Liver (tissue), 9 donors: ENCODE data around the gene SLC38A10. TPM values are rescaled to one million over a fixed set of nuclear protein-coding genes. Genes with fewer than 3 reads are reported as not detected.

Experiments used
- DNase-seq: peaks from one replicate; pipeline ENCODE4 v3.0.0-alpha.2; 2017; ENCODE audit warnings: low spot score
- H3K27ac ChIP-seq, 2 donors: one replicate each; pipeline ENCODE4 v1.7.0; 2013; ENCODE audit warnings: inconsistent platforms in 2 of 2, low read length in 2 of 2, control low read depth in 1 of 2, low read depth in 1 of 2, mild to moderate bottlenecking in 1 of 2
- H3K27me3 ChIP-seq, 4 donors: one replicate each; pipeline versions ENCODE4 v1.6.1 to v1.7.0; 2013; ENCODE audit warnings: low read length in 3 of 4, inconsistent platforms in 1 of 4, mild to moderate bottlenecking in 1 of 4, moderate library complexity in 1 of 4; ENCODE audit not compliant: control insufficient read depth in 4 of 4, insufficient read depth in 4 of 4
- H3K36me3 ChIP-seq, 4 donors: one replicate each; pipeline versions ENCODE4 v1.6.1 to v1.7.0; 2013; ENCODE audit warnings: low read length in 3 of 4, mild to moderate bottlenecking in 3 of 4, low read depth in 1 of 4, moderate library complexity in 1 of 4; ENCODE audit not compliant: control insufficient read depth in 4 of 4, insufficient read depth in 3 of 4
- H3K4me1 ChIP-seq, 4 donors: one replicate each; pipeline versions ENCODE4 v1.6.1 to v1.7.0; 2013; ENCODE audit warnings: low read length in 3 of 4, mild to moderate bottlenecking in 3 of 4, moderate library complexity in 1 of 4; ENCODE audit not compliant: control insufficient read depth in 4 of 4, insufficient read depth in 4 of 4
- H3K4me3 ChIP-seq, 3 donors: one replicate each; pipeline versions ENCODE4 v1.6.1 to v1.7.0; 2013; ENCODE audit warnings: low read length in 3 of 3, control low read depth in 1 of 3, low read depth in 1 of 3, mild to moderate bottlenecking in 1 of 3
- H3K9ac ChIP-seq, 2 donors: one replicate each; pipeline ENCODE4 v1.7.0; 2013; ENCODE audit warnings: low read length in 2 of 2, mild to moderate bottlenecking in 2 of 2, moderate library complexity in 2 of 2, control low read depth in 1 of 2, low read depth in 1 of 2
- H3K9me3 ChIP-seq, 4 donors: one replicate each; pipeline versions ENCODE4 v1.6.1 to v1.7.0; 2013; ENCODE audit warnings: low read length in 3 of 4; ENCODE audit not compliant: control insufficient read depth in 4 of 4
- EGR1 ChIP-seq, 2 donors: IDR thresholded peaks; 2 replicates each; pipeline ENCODE4 v1.6.1; 2016 to 2018; ENCODE audit warnings: antibody characterized with exemption in 2 of 2, low read depth in 2 of 2
- FOXA1 ChIP-seq: IDR thresholded peaks from 2 replicates; pipeline ENCODE4 v1.6.1; 2016; ENCODE audit warnings: antibody characterized with exemption
- FOXA2 ChIP-seq: IDR thresholded peaks from 2 replicates; pipeline ENCODE4 v1.6.1; 2016; ENCODE audit warnings: antibody characterized with exemption
- GABPA ChIP-seq, 2 donors: IDR thresholded peaks in 1 of 2; conservative IDR thresholded peaks in 1 of 2; 2 replicates each; pipeline ENCODE4 v1.6.1; 2016; ENCODE audit warnings: antibody characterized with exemption in 2 of 2, mild to moderate bottlenecking in 1 of 2, moderate library complexity in 1 of 2
- HNF4A ChIP-seq, 2 donors: conservative IDR thresholded peaks; 2 replicates each; pipeline ENCODE4 v1.6.1; 2016; ENCODE audit warnings: antibody characterized with exemption in 2 of 2, mild to moderate bottlenecking in 2 of 2
- HNF4G ChIP-seq: IDR thresholded peaks from 2 replicates; pipeline ENCODE4 v1.6.1; 2016; ENCODE audit warnings: antibody characterized with exemption
- JUND ChIP-seq, 2 donors: IDR thresholded peaks; 2 replicates each; pipeline ENCODE4 v1.6.1; 2016; ENCODE audit warnings: antibody characterized with exemption in 2 of 2
- NR2F2 ChIP-seq: IDR thresholded peaks from 2 replicates; pipeline ENCODE4 v1.6.1; 2016; ENCODE audit warnings: antibody characterized with exemption
- RAD21 ChIP-seq, 2 donors: IDR thresholded peaks; 2 replicates each; pipeline ENCODE4 v1.6.1; 2016; ENCODE audit warnings: antibody characterized with exemption in 2 of 2, mild to moderate bottlenecking in 2 of 2
- RXRA ChIP-seq, 2 donors: IDR thresholded peaks; 2 replicates each; pipeline ENCODE4 v1.6.1; 2017 to 2018; ENCODE audit warnings: antibody characterized with exemption in 2 of 2, mild to moderate bottlenecking in 1 of 2
- SP1 ChIP-seq: IDR thresholded peaks from 2 replicates; pipeline ENCODE4 v1.6.1; 2018; ENCODE audit warnings: antibody characterized with exemption, mild to moderate bottlenecking
- TAF1 ChIP-seq: conservative IDR thresholded peaks from 2 replicates; pipeline ENCODE4 v1.6.1; 2016; ENCODE audit warnings: antibody characterized with exemption, mild to moderate bottlenecking
- YY1 ChIP-seq: IDR thresholded peaks from 2 replicates; pipeline ENCODE4 v1.6.1; 2016; ENCODE audit warnings: antibody characterized with exemption, mild to moderate bottlenecking
- WGBS: extraction: QIAGEN DNeasy Blood & Tissue Kit; methylation state at CpG from one replicate; pipeline ENCODE4 v1.1.7; 2013; 5-methylcytosine and 5-hydroxymethylcytosine counted together
- polyA plus RNA-seq, 2 donors: library from polyadenylated mRNA; stranded (reverse) in 1 of 2; unstranded in 1 of 2; fragments of 200-250 nt in 1 of 2; fragments of >200 nt in 1 of 2; fragmentation: Nextera tagmentation in 1 of 2; extraction: Ambion mirVana in 1 of 2; gene quantifications; one replicate each; pipeline versions ENCODE4 v1.2.1 to v1.2.3, GENCODE V29; 2013 to 2015
- total RNA-seq, 2 donors: library from RNA; depleted of rRNA; stranded (reverse); fragments of >200 nt; gene quantifications; one replicate each; pipeline ENCODE4 v1.2.3, GENCODE V29; 2014
- TF ChIP-seq, protein P1 (sequence below): IDR thresholded peaks from 2 replicates; pipeline ENCODE4 v1.6.1; 2016; ENCODE audit warnings: antibody characterized with exemption, mild to moderate bottlenecking
- TF ChIP-seq, protein P2 (sequence below): fragments of 150-350 bp; IDR thresholded peaks from 2 replicates; pipeline ENCODE4 v1.5.1; 2017; ENCODE audit warnings: improper control_type of control experiment, low read depth, low read length; ENCODE audit not compliant: missing input control
- TF ChIP-seq, protein P3 (sequence below): IDR thresholded peaks from 2 replicates; pipeline ENCODE4 v1.6.1; 2016; ENCODE audit warnings: antibody characterized with exemption
- TF ChIP-seq, protein P4 (sequence below): IDR thresholded peaks from 2 replicates; pipeline ENCODE4 v1.6.1; 2016; ENCODE audit warnings: antibody characterized with exemption
- TF ChIP-seq, protein P5 (sequence below): IDR thresholded peaks from 2 replicates; pipeline ENCODE4 v1.6.1; 2016; ENCODE audit warnings: antibody characterized with exemption
- donor health status: healthy.
- donor health status: healthy.
- donor health status: healthy.
- donor health status: healthy.
- donor health status: healthy.

Gene SLC38A10
- total and polyA plus RNA-seq, 4 donors: 29.3 to 117 (median 54.7) TPM

DNA sequence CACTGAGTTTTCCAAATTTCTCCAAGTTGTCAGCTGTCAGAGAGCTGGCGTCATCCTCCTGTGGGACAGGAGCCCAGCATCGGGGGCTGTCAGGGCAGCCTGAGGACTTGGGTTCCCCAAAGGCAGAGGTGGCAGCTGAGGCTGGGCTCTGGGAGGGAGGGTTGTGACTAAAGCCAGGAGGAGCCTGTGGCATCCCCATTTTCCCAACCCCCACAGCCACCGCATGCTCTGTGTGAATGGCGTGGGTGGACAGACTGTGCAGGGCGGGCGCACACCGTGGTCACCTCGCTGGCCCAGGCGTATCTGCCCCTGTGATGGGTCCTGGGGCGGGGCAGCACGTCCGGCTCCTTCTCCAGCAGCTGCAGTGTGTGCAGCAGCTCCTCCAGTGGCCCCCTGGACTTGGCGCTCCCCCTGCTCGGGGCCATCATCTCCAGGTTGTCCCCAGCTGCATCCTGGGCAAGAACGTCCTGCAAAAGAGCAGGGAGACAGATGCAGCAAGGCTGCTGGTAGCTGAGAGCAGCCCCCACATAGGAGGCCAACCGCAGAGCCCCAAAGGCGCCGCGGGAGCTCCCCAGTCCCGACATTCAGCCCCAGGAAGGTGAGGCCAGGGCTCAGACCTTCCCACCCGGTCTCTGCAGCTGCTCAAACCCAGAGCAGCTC is 97.1 kb downstream of the SLC38A10 start:
- Histone ChIP-seq H3K27me3 (no peaks in the 10 kb centered on the region), H3K9me3 (no peaks in the 10 kb centered on the region), H3K4me3 (no peak overlapping the region), H3K27ac (no peak overlapping the region), H3K4me1 (no peaks in the 10 kb centered on the region), H3K36me3 (no peaks in the 10 kb centered on the region), H3K9ac (no peak overlapping the region)
- TF ChIP-seq YY1: no peak
- TF ChIP-seq EGR1 (IDR thresholded peaks at IDR 0.05; ENCODE audit: low read depth in 2 of 2): no peak
- no peak for TF ChIP-seq HNF4A (conservative IDR thresholded peaks at IDR 0.05)
- TF ChIP-seq, protein P1, sequence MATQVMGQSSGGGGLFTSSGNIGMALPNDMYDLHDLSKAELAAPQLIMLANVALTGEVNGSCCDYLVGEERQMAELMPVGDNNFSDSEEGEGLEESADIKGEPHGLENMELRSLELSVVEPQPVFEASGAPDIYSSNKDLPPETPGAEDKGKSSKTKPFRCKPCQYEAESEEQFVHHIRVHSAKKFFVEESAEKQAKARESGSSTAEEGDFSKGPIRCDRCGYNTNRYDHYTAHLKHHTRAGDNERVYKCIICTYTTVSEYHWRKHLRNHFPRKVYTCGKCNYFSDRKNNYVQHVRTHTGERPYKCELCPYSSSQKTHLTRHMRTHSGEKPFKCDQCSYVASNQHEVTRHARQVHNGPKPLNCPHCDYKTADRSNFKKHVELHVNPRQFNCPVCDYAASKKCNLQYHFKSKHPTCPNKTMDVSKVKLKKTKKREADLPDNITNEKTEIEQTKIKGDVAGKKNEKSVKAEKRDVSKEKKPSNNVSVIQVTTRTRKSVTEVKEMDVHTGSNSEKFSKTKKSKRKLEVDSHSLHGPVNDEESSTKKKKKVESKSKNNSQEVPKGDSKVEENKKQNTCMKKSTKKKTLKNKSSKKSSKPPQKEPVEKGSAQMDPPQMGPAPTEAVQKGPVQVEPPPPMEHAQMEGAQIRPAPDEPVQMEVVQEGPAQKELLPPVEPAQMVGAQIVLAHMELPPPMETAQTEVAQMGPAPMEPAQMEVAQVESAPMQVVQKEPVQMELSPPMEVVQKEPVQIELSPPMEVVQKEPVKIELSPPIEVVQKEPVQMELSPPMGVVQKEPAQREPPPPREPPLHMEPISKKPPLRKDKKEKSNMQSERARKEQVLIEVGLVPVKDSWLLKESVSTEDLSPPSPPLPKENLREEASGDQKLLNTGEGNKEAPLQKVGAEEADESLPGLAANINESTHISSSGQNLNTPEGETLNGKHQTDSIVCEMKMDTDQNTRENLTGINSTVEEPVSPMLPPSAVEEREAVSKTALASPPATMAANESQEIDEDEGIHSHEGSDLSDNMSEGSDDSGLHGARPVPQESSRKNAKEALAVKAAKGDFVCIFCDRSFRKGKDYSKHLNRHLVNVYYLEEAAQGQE: no peak
- no peak for TF ChIP-seq GABPA (IDR thresholded peaks at IDR 0.05 in 1 of 2, conservative IDR thresholded peaks at IDR 0.05 in 1 of 2)
- TF ChIP-seq, protein P2, sequence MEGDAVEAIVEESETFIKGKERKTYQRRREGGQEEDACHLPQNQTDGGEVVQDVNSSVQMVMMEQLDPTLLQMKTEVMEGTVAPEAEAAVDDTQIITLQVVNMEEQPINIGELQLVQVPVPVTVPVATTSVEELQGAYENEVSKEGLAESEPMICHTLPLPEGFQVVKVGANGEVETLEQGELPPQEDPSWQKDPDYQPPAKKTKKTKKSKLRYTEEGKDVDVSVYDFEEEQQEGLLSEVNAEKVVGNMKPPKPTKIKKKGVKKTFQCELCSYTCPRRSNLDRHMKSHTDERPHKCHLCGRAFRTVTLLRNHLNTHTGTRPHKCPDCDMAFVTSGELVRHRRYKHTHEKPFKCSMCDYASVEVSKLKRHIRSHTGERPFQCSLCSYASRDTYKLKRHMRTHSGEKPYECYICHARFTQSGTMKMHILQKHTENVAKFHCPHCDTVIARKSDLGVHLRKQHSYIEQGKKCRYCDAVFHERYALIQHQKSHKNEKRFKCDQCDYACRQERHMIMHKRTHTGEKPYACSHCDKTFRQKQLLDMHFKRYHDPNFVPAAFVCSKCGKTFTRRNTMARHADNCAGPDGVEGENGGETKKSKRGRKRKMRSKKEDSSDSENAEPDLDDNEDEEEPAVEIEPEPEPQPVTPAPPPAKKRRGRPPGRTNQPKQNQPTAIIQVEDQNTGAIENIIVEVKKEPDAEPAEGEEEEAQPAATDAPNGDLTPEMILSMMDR: no peak
- no peak for TF ChIP-seq JUND (IDR thresholded peaks at IDR 0.05)
- TF ChIP-seq, protein P3, sequence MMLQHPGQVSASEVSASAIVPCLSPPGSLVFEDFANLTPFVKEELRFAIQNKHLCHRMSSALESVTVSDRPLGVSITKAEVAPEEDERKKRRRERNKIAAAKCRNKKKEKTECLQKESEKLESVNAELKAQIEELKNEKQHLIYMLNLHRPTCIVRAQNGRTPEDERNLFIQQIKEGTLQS: no peak
- TF ChIP-seq NR2F2: no peak
- no peak for TF ChIP-seq FOXA2
- TF ChIP-seq HNF4G: no peak
- no peak for TF ChIP-seq TAF1
- no peak for TF ChIP-seq FOXA1
- no peak for TF ChIP-seq RXRA (IDR thresholded peaks at IDR 0.05)
- no peak for TF ChIP-seq RAD21 (IDR thresholded peaks at IDR 0.05)
- TF ChIP-seq, protein P4, sequence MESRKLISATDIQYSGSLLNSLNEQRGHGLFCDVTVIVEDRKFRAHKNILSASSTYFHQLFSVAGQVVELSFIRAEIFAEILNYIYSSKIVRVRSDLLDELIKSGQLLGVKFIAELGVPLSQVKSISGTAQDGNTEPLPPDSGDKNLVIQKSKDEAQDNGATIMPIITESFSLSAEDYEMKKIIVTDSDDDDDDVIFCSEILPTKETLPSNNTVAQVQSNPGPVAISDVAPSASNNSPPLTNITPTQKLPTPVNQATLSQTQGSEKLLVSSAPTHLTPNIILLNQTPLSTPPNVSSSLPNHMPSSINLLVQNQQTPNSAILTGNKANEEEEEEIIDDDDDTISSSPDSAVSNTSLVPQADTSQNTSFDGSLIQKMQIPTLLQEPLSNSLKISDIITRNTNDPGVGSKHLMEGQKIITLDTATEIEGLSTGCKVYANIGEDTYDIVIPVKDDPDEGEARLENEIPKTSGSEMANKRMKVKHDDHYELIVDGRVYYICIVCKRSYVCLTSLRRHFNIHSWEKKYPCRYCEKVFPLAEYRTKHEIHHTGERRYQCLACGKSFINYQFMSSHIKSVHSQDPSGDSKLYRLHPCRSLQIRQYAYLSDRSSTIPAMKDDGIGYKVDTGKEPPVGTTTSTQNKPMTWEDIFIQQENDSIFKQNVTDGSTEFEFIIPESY: no peak
- TF ChIP-seq SP1: no peak
- TF ChIP-seq, protein P5, sequence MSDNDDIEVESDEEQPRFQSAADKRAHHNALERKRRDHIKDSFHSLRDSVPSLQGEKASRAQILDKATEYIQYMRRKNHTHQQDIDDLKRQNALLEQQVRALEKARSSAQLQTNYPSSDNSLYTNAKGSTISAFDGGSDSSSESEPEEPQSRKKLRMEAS: no peak
- no peak for DNase-seq
- 96% methylated on average over 21 of the region's 21 CpGs for WGBS
